HepG2 (cell line): ENCODE data around the gene ENHO. TPM values are rescaled to one million over a fixed set of nuclear protein-coding genes. Genes with fewer than 3 reads are reported as not detected.

Experiments
- ATAC-seq: fragments of 200-7000 bp; cut with Tn5 transposase; 3 replicates; pipeline ENCODE4 v1.9.1; 2020; ENCODE audit warnings: mild to moderate bottlenecking, moderate library complexity
- BruUV-seq: library from RNA; stranded (reverse); fragments of 400-500 nt; replicated peaks from 2 replicates; lab custom pipeline; 2021; lab: Mats Ljungman, UMichigan
- CTCF ChIA-PET: fragments of 300-600 bp; formaldehyde crosslinking; extraction: SDS; loops from one replicate; lab custom pipeline; 2021; ENCODE audit warnings: low total read pairs, inconsistent platforms, low intra/inter-chr PET ratio; lab: Yijun Ruan, JAX
- POLR2A ChIA-PET: fragments of 350-600 bp; sonication (Branson Sonifier 250); formaldehyde crosslinking; loops from one replicate; lab custom pipeline; 2020; ENCODE audit warnings: antibody characterized with exemption, inconsistent platforms; lab: Yijun Ruan, JAX
- DNase-seq: peaks from one replicate; pipeline ENCODE4 v3.0.0-alpha.2; 2015; ENCODE audit warnings: low spot score
- FAIRE-seq: peaks from 3 replicates; lab custom pipeline; 2011; peaks lifted over from hg19 to GRCh38; lab: Jason Lieb, UNC
- H2AFZ ChIP-seq: one replicate; pipeline ENCODE4 v1.6.1; 2011; ENCODE audit warnings: low read length, inconsistent platforms
- H3K27ac ChIP-seq: fragments of 300-600 bp; 3 replicates; pipeline ENCODE4 v1.8.0; 2011; ENCODE audit warnings: mixed run types, mild to moderate bottlenecking, mixed read lengths, low read length, inconsistent platforms; ENCODE audit not compliant: insufficient read depth; ENCODE audit errors: extremely low read length
- H3K27me3 ChIP-seq, 2 experiments: fragments of 200-600 bp in 1 of 2; 2 replicates in 1 of 2; 3 replicates in 1 of 2; pipeline versions ENCODE4 v1.6.0 to v1.8.0; 2011; ENCODE audit warnings: low read length in 2 of 2, mild to moderate bottlenecking in 2 of 2, moderate library complexity in 2 of 2, inconsistent platforms in 1 of 2; ENCODE audit not compliant: insufficient read depth in 2 of 2, control insufficient read depth in 1 of 2
- H3K36me3 ChIP-seq, 2 experiments: fragments of 200-600 bp in 1 of 2; replicated peaks in 1 of 2; 2 replicates in 1 of 2; 3 replicates in 1 of 2; pipeline versions ENCODE4 v1.5.1 to v1.8.0; 2011; ENCODE audit warnings: low read length in 2 of 2, inconsistent platforms in 1 of 2; ENCODE audit not compliant: insufficient read depth in 2 of 2, control insufficient read depth in 1 of 2
- H3K4me1 ChIP-seq: 2 replicates; pipeline ENCODE4 v1.5.1; 2012; ENCODE audit warnings: low read length, inconsistent platforms; ENCODE audit not compliant: insufficient read depth
- H3K4me2 ChIP-seq: 2 replicates; pipeline ENCODE4 v1.6.0; 2011; ENCODE audit warnings: low read depth, low read length, inconsistent platforms
- H3K4me3 ChIP-seq, 3 experiments: fragments of 200-600 bp in 1 of 3; sonication (generic), shearing (Covaris generic) in 1 of 3; replicated peaks in 1 of 3; 2 replicates each; pipeline ENCODE4 v1.5.1; 2011 to 2016; ENCODE audit warnings: low read length in 3 of 3, inconsistent platforms in 2 of 3, low read depth in 2 of 3, mild to moderate bottlenecking in 2 of 3, control low read depth in 1 of 3, mixed read lengths in 1 of 3; ENCODE audit not compliant: insufficient read depth in 1 of 3
- H3K79me2 ChIP-seq: one replicate; pipeline ENCODE4 v1.6.1; 2011; ENCODE audit warnings: low read length, inconsistent platforms; ENCODE audit not compliant: insufficient read depth
- H3K9ac ChIP-seq: 2 replicates; pipeline ENCODE4 v1.6.0; 2011; ENCODE audit warnings: mild to moderate bottlenecking, low read depth, low read length, inconsistent platforms; ENCODE audit not compliant: insufficient read depth
- H3K9me3 ChIP-seq: 2 replicates; pipeline ENCODE4 v1.5.1; 2012; ENCODE audit warnings: mild to moderate bottlenecking, low read length
- H4K20me1 ChIP-seq: 2 replicates; pipeline ENCODE4 v1.6.0; 2011; ENCODE audit warnings: inconsistent platforms, mild to moderate bottlenecking, low read length, moderate library complexity; ENCODE audit not compliant: insufficient read depth
- CCDC6 ChIP-seq: sonication (generic); formaldehyde crosslinking; IDR thresholded peaks from 2 replicates; pipeline ENCODE4 v1.8.1; 2022; ENCODE audit warnings: mild to moderate bottlenecking, missing genetic modification reagents, moderate library complexity
- CENPT ChIP-seq: sonication (generic); formaldehyde crosslinking; IDR thresholded peaks from 2 replicates; pipeline ENCODE4 v1.8.0; 2022; ENCODE audit warnings: low read depth, mild to moderate bottlenecking, moderate library complexity, missing genetic modification reagents
- FOXK2 ChIP-seq: fragments of 450-650 bp; IDR thresholded peaks from 2 replicates; pipeline ENCODE4 v1.6.1; 2016
- HES4 ChIP-seq: sonication (generic); formaldehyde crosslinking; IDR thresholded peaks from 2 replicates; pipeline ENCODE4 v1.9.0; 2021; ENCODE audit warnings: mild to moderate bottlenecking, missing genetic modification reagents, borderline replicate concordance
- HIVEP1 ChIP-seq: sonication (generic); formaldehyde crosslinking; IDR thresholded peaks from 2 replicates; pipeline ENCODE4 v1.4.0; 2020; ENCODE audit warnings: mild to moderate bottlenecking, missing genetic modification reagents
- ISX ChIP-seq: sonication (generic); formaldehyde crosslinking; conservative IDR thresholded peaks from 2 replicates; pipeline ENCODE4 v1.5.0; 2020; ENCODE audit warnings: missing genetic modification reagents
- KLF6 ChIP-seq: IDR thresholded peaks from 2 replicates; pipeline ENCODE4 v1.8.0; 2016; ENCODE audit warnings: missing biosample characterization, missing genetic modification reagents
- MXD4 ChIP-seq: IDR thresholded peaks from 2 replicates; pipeline ENCODE4 v1.6.1; 2016; ENCODE audit warnings: mild to moderate bottlenecking, missing biosample characterization, missing genetic modification reagents
- NCOA5 ChIP-seq: sonication (generic); formaldehyde crosslinking; IDR thresholded peaks from 2 replicates; pipeline ENCODE4 v1.4.0; 2020; ENCODE audit warnings: missing genetic modification reagents
- RARA ChIP-seq: IDR thresholded peaks from 2 replicates; pipeline ENCODE4 v1.6.1; 2016; ENCODE audit warnings: missing genetic modification reagents, missing compliant biosample characterization
- RNF2 ChIP-seq: fragments of 450-650 bp; conservative IDR thresholded peaks from 2 replicates; pipeline ENCODE4 v1.6.1; 2016; ENCODE audit warnings: low read depth
- SNAI1 ChIP-seq: sonication (generic); formaldehyde crosslinking; IDR thresholded peaks from 2 replicates; pipeline ENCODE4 v1.5.0; 2020; ENCODE audit warnings: mild to moderate bottlenecking, missing genetic modification reagents, borderline replicate concordance
- STAG1 ChIP-seq: sonication (generic); formaldehyde crosslinking; IDR thresholded peaks from 2 replicates; pipeline ENCODE4 v1.4.0; 2020; ENCODE audit warnings: missing genetic modification reagents
- TEAD2 ChIP-seq: sonication (generic); formaldehyde crosslinking; IDR thresholded peaks from 2 replicates; pipeline ENCODE4 v1.9.0; 2021; ENCODE audit warnings: missing genetic modification reagents
- ZNF282 ChIP-seq: fragments of 450-650 bp; IDR thresholded peaks from 2 replicates; pipeline ENCODE4 v1.6.1; 2018; ENCODE audit not compliant: partially characterized antibody
- WGBS: methylation state at CpG from one replicate; pipeline ENCODE4 v1.1.6; 2017; ENCODE audit warnings: low lambda C conversion rate; 5-methylcytosine and 5-hydroxymethylcytosine counted together
- in situ Hi-C: cut with HindIII; loops from 2 replicates; pipeline ENCODE4 v1.10.0; 2017; ENCODE audit warnings: low pct_unique_long_range_greater_than_20kb; ENCODE audit not compliant: extremely low pct_ligation_motif_present
- intact Hi-C: fragments of 100-400 bp; cut with micrococcal nuclease; formaldehyde crosslinking; loops from one replicate; pipeline ENCODE4 v1.10.0; 2022; ENCODE audit not compliant: unreplicated experiment
- polyA plus RNA-seq, 8 experiments: library from polyadenylated mRNA; depleted of rRNA in 3 of 8; stranded (reverse) in 7 of 8; unstranded in 1 of 8; fragments of >200 nt; fragmentation: Illumina TruSeq in 4 of 8; extraction: Trizol in 4 of 8; gene quantifications; 2 replicates each; pipeline versions ENCODE4 v1.2.1 to v1.2.3, GENCODE V29; 2011 to 2016; ENCODE audit warnings: low read depth in 4 of 8, missing spikeins in 1 of 8, mixed read lengths in 1 of 8; ENCODE audit not compliant: insufficient read depth in 1 of 8
- total RNA-seq, 5 experiments: library from RNA; depleted of rRNA; stranded (reverse); fragments of >200 nt; fragmentation: Illumina TruSeq; extraction: Trizol; gene quantifications; 2 replicates each; pipeline ENCODE4 v1.2.3, GENCODE V29; 2016; ENCODE audit warnings: low read depth in 1 of 5

ENHO gene
- total and polyA plus RNA-seq, 2 of the 13 experiments (the other 11 are each of a cell fraction or from before 2014, with no cell fraction given): 0.08 to 0.60 TPM

- Histone ChIP-seq H3K4me3 (no peak overlapping the region), H4K20me1 (no peaks in the 10 kb centered on the region), H3K4me2 (no peak overlapping the region), H3K27ac (no peak overlapping the region), H3K36me3 (no peaks in the 10 kb centered on the region), H3K9ac (no peak overlapping the region), H2AFZ (no peak overlapping the region), H3K27me3 (peaks cover 4 to 37% of the 10 kb centered on the region in 2 experiments; a peak in 3 of 5 replicates), H3K4me1 (peaks cover 16% of the 10 kb centered on the region), H3K79me2 (no peaks in the 10 kb centered on the region), H3K9me3 (no peaks in the 10 kb centered on the region)
- FAIRE-seq: no peak
- no peak for ATAC-seq
- WGBS: 40% methylated on average over 3 of the region's 3 CpGs
- in situ Hi-C loops (no loop called here), intact Hi-C loops (loop anchor here (10.0 kb wide), 1 partner anchor 174 kb away; no protein-coding TSS in a partner anchor)
- TF ChIP-seq CENPT (CRISPR knock-in tag) (no peak), KLF6 (CRISPR knock-in tag) (no peak), NCOA5 (CRISPR knock-in tag) (no peak), ZNF282 (no peak), FOXK2 (no peak), CCDC6 (no peak)
- ChIA-PET CTCF (no interaction called here), POLR2A (no interaction called here)
- BruUV-seq: no TSS peak
- DNase-seq: no peak
Observed at GRCh38 chr9:34508951-34509350, 13.8 kb downstream of the ENHO start.

DNA sequence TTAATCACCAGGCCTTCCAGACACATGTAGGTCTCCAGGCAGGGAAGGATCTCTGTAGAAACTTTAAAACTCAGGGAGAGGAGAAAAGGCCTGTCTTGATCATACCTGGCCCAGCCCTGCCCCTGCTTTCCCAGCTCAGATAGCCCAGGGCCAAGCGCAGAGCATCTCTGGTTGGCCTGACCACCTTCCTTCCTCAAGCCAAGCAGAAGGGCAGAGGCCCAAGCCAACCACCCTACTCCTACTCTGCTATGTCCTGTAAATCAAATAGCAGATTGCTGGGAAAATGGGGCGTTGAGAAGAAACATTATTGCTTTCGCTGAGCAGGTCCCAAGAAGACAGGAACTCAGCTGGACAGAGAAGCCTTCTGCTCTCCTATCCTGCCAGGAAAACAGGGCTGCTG is 14.3 kb downstream of the ENHO start:
- ATAC-seq (no peak), DNase-seq (no peak), FAIRE-seq (no peak)
- no peak overlapping the region for H3K4me3 ChIP-seq
- H3K9me3 ChIP-seq: no peaks in the 10 kb centered on the region
- ChIA-PET POLR2A (no interaction called here), CTCF (no interaction called here)
- H3K4me2 ChIP-seq: no peak overlapping the region
- no peaks in the 10 kb centered on the region for H3K36me3 ChIP-seq
- H2AFZ ChIP-seq: no peak overlapping the region
- BruUV-seq: no TSS peak
- no peaks in the 10 kb centered on the region for H3K79me2 ChIP-seq
- no peak overlapping the region for H3K27ac ChIP-seq
- no peak overlapping the region for H3K9ac ChIP-seq
- H3K27me3 ChIP-seq: peaks cover 4 to 42% of the 10 kb centered on the region in 2 experiments; a peak in 2 of 5 replicates
- TF ChIP-seq HIVEP1 (no peak), STAG1 (CRISPR knock-in tag) (no peak), NCOA5 (CRISPR knock-in tag) (no peak), TEAD2 (CRISPR knock-in tag) (no peak), SNAI1 (CRISPR knock-in tag) (no peak), ISX (CRISPR knock-in tag) (no peak), RARA (CRISPR knock-in tag) (no peak), RNF2 (no peak), HES4 (CRISPR knock-in tag) (no peak), MXD4 (no peak)
- in situ Hi-C loops (no loop called here), intact Hi-C loops (loop anchor here (10.0 kb wide), 1 partner anchor 174 kb away; no protein-coding TSS in a partner anchor)
- H4K20me1 ChIP-seq: no peaks in the 10 kb centered on the region
- peaks cover 14% of the 10 kb centered on the region for H3K4me1 ChIP-seq
- 30% methylated on average over 2 of the region's 3 CpGs for WGBS
